Measurements from ENCODE around the gene TRIM28.
"Not testable (repeated sequence)": the region's sequence is repeated elsewhere in the genome, so short reads cannot be mapped to it uniquely, and the experiment has no call there.

Gene TRIM28

DNA sequence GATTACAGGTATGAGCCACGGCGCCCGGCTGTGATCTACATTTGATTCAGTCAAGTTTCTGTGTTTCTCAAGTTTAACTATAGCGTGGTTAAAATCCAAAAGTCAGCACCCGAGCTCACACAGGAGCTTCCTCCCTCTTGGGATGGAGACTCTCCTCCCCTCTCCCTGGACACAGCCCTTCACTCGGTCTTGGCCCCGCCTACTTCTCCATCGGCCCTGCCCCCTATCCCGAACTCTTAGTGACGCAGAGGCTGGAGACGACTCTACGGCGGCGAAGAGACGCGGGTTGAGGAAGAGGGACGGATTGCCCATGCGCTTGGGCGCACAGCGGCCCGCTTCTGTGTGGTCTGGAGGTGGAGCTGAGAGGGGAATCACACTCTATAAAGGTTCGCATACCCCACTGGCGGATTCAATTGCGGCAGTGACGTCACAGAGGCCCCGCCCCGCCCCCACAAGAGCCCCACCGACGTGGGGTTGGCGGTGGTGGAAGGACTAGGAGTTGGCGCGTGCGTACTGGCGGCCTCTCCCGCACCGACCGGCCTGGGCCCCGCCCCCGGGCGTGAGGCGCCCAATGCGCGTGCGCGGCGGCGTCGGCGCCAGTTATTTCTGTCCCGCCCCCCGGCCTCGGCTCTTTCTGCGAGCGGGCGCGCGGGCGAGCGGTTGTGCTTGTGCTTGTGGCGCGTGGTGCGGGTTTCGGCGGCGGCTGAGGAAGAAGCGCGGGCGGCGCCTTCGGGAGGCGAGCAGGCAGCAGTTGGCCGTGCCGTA is at the start of gene TRIM28:
Gene TRIM28, plus strand, starts transcription at position 239 of the 765 bp plus-strand sequence. CDS start 694 bp downstream, outside the sequence.
- peaks cover 17% of the 10 kb centered on the region for H3K27me3 Mint-ChIP-seq
- peak; percentile 99 to 100 for DNase-seq (ENCODE audit: low spot score in 2 of 2)
- H3K4me3 Mint-ChIP-seq = peak within 1 kb of the TSS; percentile 88
- no peaks in the 10 kb centered on the region for H3K9me3 Mint-ChIP-seq
- H3K36me3 Mint-ChIP-seq (ENCODE audit: insufficient read depth) = peaks cover 36% of the 10 kb centered on the region
- H3K27ac Mint-ChIP-seq (ENCODE audit: low read depth) = peak within 1 kb of the TSS; percentile 97
- H3K4me1 Mint-ChIP-seq = peaks cover 33% of the 10 kb centered on the region
- ATAC-seq (replicated peaks; ENCODE audit: extremely low read depth, poor library complexity, severe bottlenecking) = peak; percentile 94

DNA sequence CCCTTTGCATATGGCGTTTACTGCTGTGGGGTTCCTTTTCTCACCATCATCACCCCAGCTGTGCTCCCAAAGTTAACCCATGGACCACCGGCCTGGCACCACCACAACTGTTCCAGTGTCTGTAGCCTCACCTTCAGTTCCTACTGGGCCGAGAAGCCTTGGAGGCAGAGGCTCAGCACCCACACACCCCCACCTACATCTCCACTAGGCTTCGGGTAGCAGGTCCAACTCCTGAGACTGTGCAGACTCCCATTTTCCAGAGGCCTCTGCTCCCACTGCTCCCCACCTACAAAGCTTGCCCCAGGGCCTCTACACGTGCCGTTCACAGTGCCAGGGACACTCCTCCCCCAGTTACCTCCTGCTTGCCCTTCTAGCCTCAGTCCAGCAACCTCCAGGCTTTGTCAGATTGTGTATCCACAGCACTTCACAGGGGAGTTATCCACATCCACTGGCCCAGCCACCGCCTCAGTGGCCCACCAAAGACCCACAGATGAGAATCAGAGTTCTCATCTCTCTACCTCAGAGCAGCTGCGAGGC is 46.2 kb upstream of the TRIM28 start:
- no peaks in the 10 kb centered on the region for H3K27me3 Mint-ChIP-seq
- no peak for ATAC-seq (replicated peaks; ENCODE audit: extremely low read depth, poor library complexity, severe bottlenecking)
- H3K36me3 Mint-ChIP-seq (ENCODE audit: insufficient read depth) = peaks cover 6% of the 10 kb centered on the region

DNA sequence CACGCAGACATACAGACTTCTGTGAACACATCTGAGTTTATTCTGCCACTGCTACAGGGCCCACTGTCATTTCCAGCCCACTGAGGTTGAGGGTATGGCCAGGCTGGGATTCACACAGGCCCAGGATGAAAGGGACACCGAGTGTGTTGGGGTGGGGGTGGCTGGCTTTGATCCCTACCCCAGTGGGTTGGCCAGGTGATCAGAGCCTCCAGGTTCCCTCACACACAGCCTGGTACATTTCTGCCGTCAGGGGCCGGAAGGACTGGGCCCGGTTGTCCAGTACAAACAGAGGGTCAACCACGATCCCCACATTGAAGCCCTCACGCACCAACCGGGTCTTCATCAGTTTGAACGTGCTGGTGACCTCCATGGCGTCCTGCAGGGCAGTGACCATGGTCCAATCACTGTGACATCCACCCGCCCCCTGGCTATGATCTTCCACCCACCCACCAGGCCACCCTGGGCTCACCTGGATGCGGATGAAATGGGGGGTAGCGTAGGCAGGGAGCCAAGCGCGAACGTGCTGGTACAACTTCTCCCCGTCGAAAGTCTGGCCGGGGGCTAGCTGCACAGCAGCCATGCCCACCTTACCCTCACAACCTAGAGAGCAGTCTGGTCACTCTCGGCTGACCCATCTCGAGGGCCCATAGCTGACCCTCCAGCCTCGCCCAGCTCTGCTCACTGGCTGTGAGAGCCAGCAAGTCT is 45.4 kb upstream of the TRIM28 start:
- Mint-ChIP-seq H3K27ac (ENCODE audit: low read depth) (peak overlapping the region; percentile 98), H3K27me3 (no peaks in the 10 kb centered on the region), H3K4me3 (peak overlapping the region; percentile 86), H3K36me3 (ENCODE audit: insufficient read depth) (peaks cover 6% of the 10 kb centered on the region), H3K9me3 (peaks cover 14% of the 10 kb centered on the region), H3K4me1 (peaks cover 14% of the 10 kb centered on the region)
- ATAC-seq (replicated peaks; ENCODE audit: extremely low read depth, poor library complexity, severe bottlenecking) (no peak), DNase-seq (ENCODE audit: low spot score in 2 of 2) (no peak)

More for the DNA sequence above, 46.2 kb upstream of the TRIM28 start:
- H3K27ac Mint-ChIP-seq (ENCODE audit: low read depth) = no peak overlapping the region
- peaks cover 14% of the 10 kb centered on the region for H3K4me1 Mint-ChIP-seq
- no peak overlapping the region for H3K4me3 Mint-ChIP-seq
- no peak for DNase-seq (ENCODE audit: low spot score in 2 of 2)
- peaks cover 14% of the 10 kb centered on the region for H3K9me3 Mint-ChIP-seq

DNA sequence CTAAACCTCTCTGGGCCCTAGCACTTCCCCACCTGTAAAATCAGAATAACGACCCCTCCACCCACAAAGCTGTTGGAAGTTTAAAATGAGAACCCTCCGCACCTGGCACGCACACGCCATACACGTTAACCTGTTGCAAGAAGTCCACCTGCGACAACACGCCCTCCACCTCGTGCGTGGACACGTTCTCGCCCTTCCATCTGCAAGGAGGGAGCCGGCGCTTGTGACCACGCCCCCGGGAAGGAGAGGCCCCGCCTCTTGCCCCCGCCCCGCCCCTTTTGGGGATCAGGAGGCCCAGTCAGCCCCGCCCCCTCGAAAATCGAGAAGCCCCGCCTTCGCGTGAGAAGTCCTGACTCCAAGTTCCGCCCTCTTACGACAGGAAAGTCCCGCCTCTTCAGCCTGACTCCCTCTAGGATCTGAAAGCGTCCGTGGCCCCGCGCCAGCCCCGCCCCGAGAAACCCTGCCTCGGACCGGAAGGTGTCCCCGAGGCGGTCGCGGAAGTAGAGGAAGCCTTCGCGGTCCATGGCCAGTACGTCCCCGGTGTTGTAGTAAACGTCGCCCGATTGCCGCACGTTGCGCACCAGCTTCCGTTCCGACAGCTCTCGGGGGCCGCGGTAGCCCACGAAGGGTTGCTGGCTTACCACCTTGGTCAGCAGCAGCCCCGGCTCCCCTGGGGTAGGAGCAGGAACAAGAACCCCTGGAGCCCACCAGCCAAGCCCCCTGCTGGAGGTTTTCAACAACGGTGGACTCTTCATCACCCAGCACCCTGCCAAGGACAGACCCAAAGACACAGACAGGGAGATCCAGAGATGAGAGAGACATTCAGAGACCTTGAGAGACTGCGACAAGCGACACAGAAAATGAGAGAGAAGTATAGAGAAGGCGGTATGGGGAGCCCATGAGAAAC is 44.6 kb upstream of the TRIM28 start:
- Mint-ChIP-seq H3K27ac (ENCODE audit: low read depth) (peak overlapping the region; percentile 98), H3K4me1 (peaks cover 14% of the 10 kb centered on the region), H3K9me3 (peaks cover 14% of the 10 kb centered on the region), H3K27me3 (no peaks in the 10 kb centered on the region), H3K4me3 (peak overlapping the region; percentile 86), H3K36me3 (ENCODE audit: insufficient read depth) (peaks cover 9% of the 10 kb centered on the region)
- ATAC-seq (replicated peaks; ENCODE audit: extremely low read depth, poor library complexity, severe bottlenecking) = peak; percentile 94
- DNase-seq (ENCODE audit: low spot score in 2 of 2) = peak; percentile 76 to 87

DNA sequence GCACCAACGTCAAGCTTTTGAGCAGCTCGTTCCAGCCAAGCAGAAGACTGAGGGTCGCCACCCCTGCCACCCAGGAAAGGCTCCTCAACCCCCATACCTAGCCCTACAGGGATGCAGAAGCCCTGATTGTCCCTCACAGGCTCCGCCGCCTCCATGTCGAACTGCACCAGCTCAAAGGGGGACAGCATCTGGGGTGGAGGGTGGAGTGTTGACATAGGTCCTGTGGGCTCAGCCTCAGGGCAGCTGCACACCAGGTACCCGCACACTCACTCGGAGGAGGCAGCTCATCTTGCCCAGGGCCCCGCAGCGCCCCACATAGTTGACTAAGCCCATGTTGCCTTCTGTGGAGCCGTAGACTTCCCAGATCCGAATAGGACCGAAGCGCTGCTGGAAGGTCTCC is 43.6 kb upstream of the TRIM28 start:
- ATAC-seq (replicated peaks; ENCODE audit: extremely low read depth, poor library complexity, severe bottlenecking) (no peak), DNase-seq (ENCODE audit: low spot score in 2 of 2) (no peak)
- H3K4me1 Mint-ChIP-seq = peaks cover 14% of the 10 kb centered on the region
- peaks cover 14% of the 10 kb centered on the region for H3K9me3 Mint-ChIP-seq
- no peak overlapping the region for H3K27ac Mint-ChIP-seq (ENCODE audit: low read depth)
- no peaks in the 10 kb centered on the region for H3K27me3 Mint-ChIP-seq
- H3K4me3 Mint-ChIP-seq = peak overlapping the region; percentile 86
- peaks cover 9% of the 10 kb centered on the region for H3K36me3 Mint-ChIP-seq (ENCODE audit: insufficient read depth)

DNA sequence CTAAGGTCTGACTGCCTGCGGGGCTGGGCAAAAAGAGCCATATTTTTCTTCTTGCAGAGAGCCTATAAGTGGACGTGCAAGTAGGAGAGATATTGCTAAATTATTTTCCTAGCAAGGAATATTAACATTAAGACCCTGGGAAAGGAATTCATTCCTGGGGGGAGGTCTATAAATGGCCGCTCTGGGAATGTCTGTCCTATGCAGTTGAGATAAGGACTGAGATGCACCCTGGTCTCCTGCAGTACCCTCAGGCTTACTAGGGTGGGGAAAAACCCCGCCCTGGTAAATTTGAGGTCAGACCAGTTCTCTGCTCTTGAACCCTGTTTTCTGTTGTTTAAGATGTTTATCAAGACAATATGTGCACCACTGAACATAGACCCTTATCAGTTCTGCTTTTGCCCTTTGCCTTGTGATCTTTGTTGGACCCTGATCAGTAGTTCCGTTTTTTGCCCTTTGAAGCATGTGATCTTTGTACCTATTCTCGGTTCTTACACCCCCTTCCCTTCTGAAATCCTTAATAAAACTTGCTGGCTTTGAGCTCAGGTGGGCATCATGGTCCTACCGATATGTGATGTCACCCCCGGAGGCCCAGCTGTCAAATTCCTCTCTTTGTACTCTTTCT is 36.2 kb upstream of the TRIM28 start:
- not testable (repeated sequence) for H3K27ac Mint-ChIP-seq (ENCODE audit: low read depth); H3K9me3 Mint-ChIP-seq

DNA sequence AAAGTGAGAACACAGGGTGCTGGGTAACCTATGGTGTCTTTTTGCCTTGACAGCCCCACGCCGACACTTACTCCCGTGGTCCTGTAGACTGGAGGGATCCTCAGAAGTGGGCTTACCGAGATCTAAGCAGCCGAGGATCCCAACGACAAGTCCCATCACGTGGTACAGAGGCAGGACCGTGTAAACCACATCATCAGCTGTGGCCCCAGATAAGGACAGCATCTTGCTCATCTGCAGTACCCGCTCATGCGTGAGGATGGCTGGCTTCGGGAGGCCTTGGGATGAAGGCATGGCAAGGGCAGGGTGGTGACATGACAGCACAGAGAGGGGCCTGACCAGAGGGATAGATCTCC is 34.2 kb upstream of the TRIM28 start:
- DNase-seq (ENCODE audit: low spot score in 2 of 2) (no peak), ATAC-seq (replicated peaks; ENCODE audit: extremely low read depth, poor library complexity, severe bottlenecking) (no peak)
- Mint-ChIP-seq H3K4me3 (no peak overlapping the region), H3K27ac (ENCODE audit: low read depth) (no peak overlapping the region), H3K36me3 (ENCODE audit: insufficient read depth) (peaks cover 4% of the 10 kb centered on the region), H3K4me1 (peaks cover 14% of the 10 kb centered on the region), H3K9me3 (peaks cover 6% of the 10 kb centered on the region), H3K27me3 (no peaks in the 10 kb centered on the region)

More for the DNA sequence above, 36.2 kb upstream of the TRIM28 start:
- H3K36me3 Mint-ChIP-seq (ENCODE audit: insufficient read depth); H3K4me3 Mint-ChIP-seq; H3K4me1 Mint-ChIP-seq; H3K27me3 Mint-ChIP-seq; ATAC-seq (replicated peaks; ENCODE audit: extremely low read depth, poor library complexity, severe bottlenecking); DNase-seq (ENCODE audit: low spot score in 2 of 2): not testable (repeated sequence)

DNA sequence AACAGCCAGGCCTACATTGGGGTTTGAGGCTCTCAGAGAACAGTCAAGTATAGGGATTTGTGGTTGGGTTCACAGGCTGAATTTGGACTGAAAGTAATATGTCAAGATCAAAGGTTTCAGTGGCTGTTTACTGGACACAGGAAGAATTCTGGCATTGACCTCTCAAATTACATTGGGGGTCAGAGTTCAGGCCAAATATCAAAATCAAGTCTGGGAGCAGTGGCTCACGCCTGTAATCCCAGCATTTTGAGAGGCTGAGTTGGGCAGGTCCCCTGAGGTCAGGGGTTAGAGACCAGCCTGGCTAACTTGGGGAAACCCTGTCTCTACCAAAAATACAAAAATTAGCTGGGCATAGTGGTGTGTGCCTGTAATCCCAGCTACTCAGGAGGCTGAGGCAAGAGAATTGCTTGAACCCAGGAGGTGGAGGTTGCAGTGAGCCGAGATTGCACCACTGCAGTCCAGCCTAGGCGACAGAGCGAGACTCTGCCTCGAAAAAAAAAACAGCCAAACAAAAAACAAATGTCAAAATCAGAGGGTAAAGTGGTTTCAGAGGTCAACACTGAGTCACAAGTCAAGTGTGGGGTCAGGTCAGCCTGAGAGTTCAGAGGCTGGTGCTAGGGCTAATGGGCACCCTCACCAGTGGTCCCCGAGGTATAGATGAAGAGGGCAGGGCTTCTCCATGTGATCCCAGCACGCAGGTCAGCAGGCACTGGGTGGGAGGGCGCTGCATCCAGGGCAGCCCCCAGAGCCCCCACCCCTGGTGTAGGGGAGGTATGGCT is 33.6 kb upstream of the TRIM28 start:
- no peak overlapping the region for H3K4me3 Mint-ChIP-seq
- peaks cover 6% of the 10 kb centered on the region for H3K9me3 Mint-ChIP-seq
- no peak overlapping the region for H3K27ac Mint-ChIP-seq (ENCODE audit: low read depth)
- H3K36me3 Mint-ChIP-seq (ENCODE audit: insufficient read depth) = peaks cover 4% of the 10 kb centered on the region
- no peaks in the 10 kb centered on the region for H3K27me3 Mint-ChIP-seq
- no peak for ATAC-seq (replicated peaks; ENCODE audit: extremely low read depth, poor library complexity, severe bottlenecking)
- peaks cover 18% of the 10 kb centered on the region for H3K4me1 Mint-ChIP-seq
- no peak for DNase-seq (ENCODE audit: low spot score in 2 of 2)

DNA sequence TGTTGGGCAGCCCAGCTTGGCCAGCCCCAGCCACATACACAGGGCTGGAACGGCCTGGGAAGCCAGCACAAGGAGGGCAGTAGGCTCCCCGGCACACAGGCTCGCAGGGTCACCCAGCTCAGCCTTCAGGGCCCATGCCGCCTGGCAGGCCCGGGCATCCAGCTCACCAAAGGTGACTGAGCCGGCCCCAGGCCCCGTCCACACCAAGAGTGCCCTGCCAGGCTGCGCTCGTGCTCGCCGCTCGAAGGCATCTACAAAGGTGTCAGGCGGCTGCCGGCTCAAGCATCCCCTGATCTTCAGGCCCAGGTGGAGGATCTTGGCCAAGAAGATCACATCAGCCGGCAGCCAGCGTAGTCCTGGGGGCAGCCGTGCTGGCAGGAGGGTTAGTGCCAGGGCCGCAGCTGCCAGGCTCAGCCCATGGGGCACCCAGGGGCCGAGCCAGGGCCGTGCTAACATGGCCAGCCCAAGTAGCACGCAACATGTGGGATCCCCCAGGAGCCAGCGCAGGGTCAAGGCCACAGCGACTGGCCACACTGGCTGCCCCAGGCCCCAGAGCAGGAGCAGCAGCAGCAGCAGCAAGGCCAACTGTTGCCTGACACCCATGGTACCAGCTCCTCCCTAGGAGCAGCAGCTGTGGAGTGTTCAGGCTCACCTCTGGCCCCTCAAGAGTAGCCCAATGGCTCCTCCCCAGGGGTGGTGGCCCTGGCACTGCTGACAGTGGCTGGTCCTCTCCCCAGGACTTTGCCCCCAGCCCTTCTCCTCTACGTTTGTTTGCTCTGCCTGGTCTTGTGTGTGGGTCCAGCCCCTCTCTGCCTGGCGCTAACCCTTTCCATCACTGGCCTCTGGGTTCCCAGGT is 32.3 kb upstream of the TRIM28 start, which contains the start of gene SLC27A5:
Gene SLC27A5, minus strand, starts transcription at position 640 of the 856 bp plus-strand sequence. Its CDS starts 37 bp downstream, at position 603.
- Mint-ChIP-seq H3K27ac (ENCODE audit: low read depth) (no peak within 1 kb of the TSS), H3K4me3 (no peak within 1 kb of the TSS), H3K4me1 (peaks cover 24% of the 10 kb centered on the region), H3K27me3 (no peaks in the 10 kb centered on the region), H3K36me3 (ENCODE audit: insufficient read depth) (peaks cover 6% of the 10 kb centered on the region), H3K9me3 (peaks cover 6% of the 10 kb centered on the region)
- no peak for DNase-seq (ENCODE audit: low spot score in 2 of 2)
- ATAC-seq (replicated peaks; ENCODE audit: extremely low read depth, poor library complexity, severe bottlenecking) = no peak

DNA sequence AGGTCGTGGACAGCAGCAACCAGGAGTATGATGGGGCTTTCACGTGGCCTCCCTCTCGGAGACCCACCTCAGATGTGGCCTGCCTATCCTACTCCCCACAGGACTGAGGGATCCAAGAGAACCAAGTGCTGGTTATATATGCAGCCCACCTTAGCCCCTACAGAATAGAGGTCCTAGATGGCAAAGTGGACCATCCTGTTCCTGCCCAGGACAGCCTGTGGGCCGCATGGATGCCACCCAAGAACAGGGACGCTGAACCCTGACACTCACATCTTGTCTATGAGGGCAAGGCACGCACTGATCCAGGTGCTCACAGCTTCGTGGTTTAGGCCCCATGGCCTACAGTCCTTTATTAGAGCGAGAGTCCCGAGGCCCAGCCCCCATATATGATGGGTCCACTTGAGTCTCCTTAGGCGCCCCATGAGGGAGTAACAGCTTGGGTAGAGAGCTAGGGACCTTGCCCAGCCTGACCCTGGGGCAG is 30.6 kb upstream of the TRIM28 start:
- Mint-ChIP-seq H3K36me3 (ENCODE audit: insufficient read depth) (peaks cover 9% of the 10 kb centered on the region), H3K4me1 (peaks cover 33% of the 10 kb centered on the region), H3K4me3 (peak overlapping the region; percentile 75), H3K9me3 (no peaks in the 10 kb centered on the region), H3K27ac (ENCODE audit: low read depth) (no peak overlapping the region), H3K27me3 (no peaks in the 10 kb centered on the region)
- no peak for ATAC-seq (replicated peaks; ENCODE audit: extremely low read depth, poor library complexity, severe bottlenecking)
- no peak for DNase-seq (ENCODE audit: low spot score in 2 of 2)

Data from central memory CD8-positive, alpha-beta T cell (primary cell).